Measurements from ENCODE around the gene DGKG. TPM values are rescaled to one million over a fixed set of nuclear protein-coding genes. Genes with fewer than 3 reads are reported as not detected.

DGKG gene
- total and polyA plus RNA-seq, 2 of the 8 experiments (the other 6 are each of a cell fraction or from before 2014, with no cell fraction given), result 0.30 to 0.48 TPM

DNA sequence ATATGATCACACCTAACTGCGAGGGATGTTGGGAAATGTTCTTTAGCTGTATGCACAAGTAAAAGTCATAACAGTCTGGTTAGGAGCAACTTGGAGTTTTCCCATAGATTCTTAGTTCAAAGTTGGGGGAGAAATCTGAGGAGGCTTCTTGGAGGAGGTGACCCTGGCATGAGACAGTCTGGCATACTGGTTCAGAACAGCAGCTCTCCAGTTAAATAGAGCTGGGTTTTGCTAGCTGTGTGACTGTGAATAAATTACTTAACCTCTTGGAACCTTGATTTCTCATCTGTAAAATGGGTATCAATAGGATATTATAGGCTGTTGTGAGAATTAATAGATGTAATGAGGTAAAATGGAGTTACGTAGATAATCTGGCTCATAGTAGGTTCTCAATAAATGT lies 49.1 kb upstream of the DGKG start:
- Histone ChIP-seq H3K79me2 (ENCODE audit: control insufficient read depth in 1 of 2, insufficient read depth in 2 of 2, low read length in 2 of 2) (no peaks in the 10 kb centered on the region), H2AFZ (ENCODE audit: low read length) (no peak overlapping the region), H3K9me3 (ENCODE audit: insufficient read depth in 2 of 2, low read depth in 1 of 2, low read length in 1 of 2) (no peaks in the 10 kb centered on the region), H3K36me3 (ENCODE audit: control insufficient read depth in 2 of 4, insufficient read depth in 4 of 4, low read length in 3 of 4) (no peaks in the 10 kb centered on the region), H2BK120ac (replicated peaks; ENCODE audit: low read depth, low read length) (no peak overlapping the region), H4K20me1 (replicated peaks in 1 of 2; ENCODE audit: control insufficient read depth in 1 of 2, insufficient read depth in 2 of 2, low read length in 2 of 2) (no peaks in the 10 kb centered on the region), H3K4me3 (ENCODE audit: extremely low read depth in 1 of 4, insufficient read depth in 2 of 4, low read depth in 3 of 4, low read length in 4 of 4) (no peak overlapping the region), H3K27ac (ENCODE audit: low read depth, low read length) (no peak overlapping the region), H4K91ac (replicated peaks; ENCODE audit: insufficient read length, low read length) (no peak overlapping the region), H2BK20ac (ENCODE audit: low read length) (no peak overlapping the region), H4K8ac (ENCODE audit: extremely low read depth, insufficient read depth, low read length) (no peak overlapping the region), H3K4me2 (ENCODE audit: insufficient read depth in 1 of 2, low read depth in 2 of 2, low read length in 2 of 2) (no peak overlapping the region), H3K9ac (replicated peaks in 1 of 4; ENCODE audit: extremely low read depth in 1 of 4, low read depth in 3 of 4, low read length in 3 of 4) (no peak overlapping the region), H3K79me1 (ENCODE audit: low read depth, low read length) (no peaks in the 10 kb centered on the region), H3K14ac (ENCODE audit: insufficient read length) (no peak overlapping the region), H3K18ac (ENCODE audit: extremely low read depth, low read length) (no peak overlapping the region), H3K4ac (replicated peaks; ENCODE audit: insufficient read length, low read depth, low read length) (no peak overlapping the region), H2BK12ac (ENCODE audit: low read depth, low read length) (no peak overlapping the region), H3K23me2 (ENCODE audit: low read depth, low read length) (peaks cover 5% of the 10 kb centered on the region), H3K27me3 (replicated peaks in 1 of 4; ENCODE audit: control insufficient read depth in 3 of 4, extremely low read depth in 1 of 4, insufficient read depth in 3 of 4, low read length in 3 of 4) (no peaks in the 10 kb centered on the region; a peak in 2 of 7 replicates), H4K5ac (ENCODE audit: insufficient read length, low read depth, low read length) (no peak overlapping the region), H2AK5ac (ENCODE audit: low read depth, low read length) (no peak overlapping the region), H3K56ac (replicated peaks; ENCODE audit: insufficient read length, low read depth, low read length) (no peak overlapping the region), H3K23ac (ENCODE audit: insufficient read length) (no peak overlapping the region), H2BK15ac (ENCODE audit: low read length) (no peak overlapping the region), H2BK5ac (ENCODE audit: low read depth, low read length) (no peak overlapping the region), H3K4me1 (replicated peaks in 1 of 4; ENCODE audit: control insufficient read depth in 3 of 4, insufficient read depth in 4 of 4, low read length in 3 of 4) (peaks cover 0 to 13% (median 6%) of the 10 kb centered on the region in 4 experiments; a peak in 6 of 7 replicates)
- FAIRE-seq (no peak), DNase-seq (ENCODE audit: low read depth in 1 of 2, low spot score in 2 of 2) (no peak)
- POLR2A ChIA-PET (ENCODE audit: partially characterized antibody), result no interaction called here
- CTCF ChIA-PET (ENCODE audit: partially characterized antibody), result interaction anchor here (1.2 to 2.0 kb wide), 2 partner anchors 14 to 468 kb away, joined by 3 to 4 read pairs; no protein-coding TSS in a partner anchor
- no peak for TF ChIP-seq ASH2L (IDR thresholded peaks at IDR 0.05; ENCODE audit: low read length)
- no peak for TF ChIP-seq SIN3A (conservative IDR thresholded peaks at IDR 0.05 in 1 of 2, IDR thresholded peaks at IDR 0.05 in 1 of 2; ENCODE audit: low read depth in 1 of 2, low read length in 2 of 2)
- no peak for TF ChIP-seq BRCA1 (IDR thresholded peaks at IDR 0.05; ENCODE audit: low read depth, low read length)
- no peak for TF ChIP-seq FOSL1 (IDR thresholded peaks at IDR 0.05; ENCODE audit: insufficient read depth, low read depth, low read length)
- no peak for TF ChIP-seq EGR1 (IDR thresholded peaks at IDR 0.05; ENCODE audit: borderline replicate concordance, low read depth, low read length)
- TF ChIP-seq GABPA (IDR thresholded peaks at IDR 0.05; ENCODE audit: borderline replicate concordance, insufficient read depth, low read length), result no peak
- no peak for TF ChIP-seq CBX5 (IDR thresholded peaks at IDR 0.05; ENCODE audit: low read depth, low read length)
- WGBS, 2 experiments (ENCODE audit: extremely low coverage in 1 of 2, insufficient coverage in 1 of 2, insufficient read length in 1 of 2, insufficient replicate concordance in 2 of 2, low coverage in 1 of 2, low lambda C conversion rate in 2 of 2, missing lambda C conversion rate in 1 of 2), result 90% methylated on average over 2 of the region's 2 CpGs; no CpG with 5 or more reads in 1 of the 2 experiments
